GM23338 (cell line): ENCODE data around the gene CARMIL1.

Experiments used
- CTCF ChIP-seq, 2 experiments: fragments of 200-600 bp in 1 of 2; sonication (generic) in 1 of 2; conservative IDR thresholded peaks; 2 replicates each; pipeline versions ENCODE4 v1.5.1 to v1.6.1; 2016 to 2017; ENCODE audit warnings: antibody characterized with exemption in 2 of 2, low read depth in 2 of 2, mild to moderate bottlenecking in 2 of 2, moderate library complexity in 1 of 2
- ETS1 ChIP-seq: IDR thresholded peaks from 2 replicates; pipeline ENCODE4 v1.6.1; 2016; ENCODE audit warnings: antibody characterized with exemption
- EZH2 ChIP-seq: fragments of 200-600 bp; sonication (generic); IDR thresholded peaks from one replicate; pipeline ENCODE4 v1.8.0; 2017; ENCODE audit warnings: antibody characterized with exemption, mild to moderate bottlenecking, low read depth; ENCODE audit not compliant: unreplicated experiment
- POLR2AphosphoS5 ChIP-seq: IDR thresholded peaks from 2 replicates; pipeline ENCODE4 v1.6.1; 2016; ENCODE audit warnings: antibody characterized with exemption, low read depth
- REST ChIP-seq: IDR thresholded peaks from one replicate; pipeline ENCODE4 v1.6.1; 2018; ENCODE audit warnings: antibody characterized with exemption; ENCODE audit not compliant: unreplicated experiment

GRCh38 chr6:25415274-25415673 is 136.1 kb downstream of the CARMIL1 start:
- TF ChIP-seq CTCF (conservative IDR thresholded peaks at IDR 0.05; ENCODE audit: low read depth in 2 of 2) (no peak), POLR2AphosphoS5 (no peak), ETS1 (no peak), EZH2 (no peak), REST (no peak)
